Neural cell (in vitro differentiated cells): ENCODE results near the gene PNPLA2. TPM values are rescaled to one million over a fixed set of nuclear protein-coding genes. Genes with fewer than 3 reads are reported as not detected.

Experiments used
- H2AFZ ChIP-seq: fragments of 200-600, 300-800 bp; sonication (generic), shearing (Covaris generic); 2 replicates; pipeline ENCODE4 v1.6.0; 2014; ENCODE audit warnings: low read depth, mild to moderate bottlenecking, antibody characterized with exemption, low read length, moderate library complexity
- H3F3A ChIP-seq: fragments of 200-600 bp; shearing (Covaris generic); 2 replicates; pipeline ENCODE4 v1.6.1; 2016; ENCODE audit warnings: mild to moderate bottlenecking, moderate library complexity, mixed read lengths, antibody characterized with exemption, low read length; ENCODE audit not compliant: insufficient read depth, poor library complexity, severe bottlenecking
- H3K27ac ChIP-seq: fragments of 200-600, 300-800 bp; sonication (generic), shearing (Covaris generic); 2 replicates; pipeline ENCODE4 v1.5.1; 2014; ENCODE audit warnings: mild to moderate bottlenecking, low read length, moderate library complexity
- H3K27me3 ChIP-seq: fragments of 300-800, 200-600 bp; sonication (generic), shearing (Covaris generic); 2 replicates; pipeline ENCODE4 v1.6.0; 2014; ENCODE audit warnings: mild to moderate bottlenecking, low read depth, low read length, moderate library complexity; ENCODE audit not compliant: insufficient read depth
- H3K36me3 ChIP-seq: fragments of 300-800, 200-600 bp; sonication (generic), shearing (Covaris generic); 2 replicates; pipeline ENCODE4 v1.5.1; 2014; ENCODE audit warnings: mild to moderate bottlenecking, antibody characterized with exemption, low read length, moderate library complexity; ENCODE audit not compliant: insufficient read depth
- H3K4me2 ChIP-seq: fragments of 300-800, 200-600 bp; sonication (generic), shearing (Covaris generic); 2 replicates; pipeline ENCODE4 v1.6.0; 2014; ENCODE audit warnings: mild to moderate bottlenecking, low read length
- H3K4me3 ChIP-seq: fragments of 300-800, 200-600 bp; sonication (generic), shearing (Covaris generic); 2 replicates; pipeline ENCODE4 v1.5.1; 2014; ENCODE audit warnings: mild to moderate bottlenecking, low read length, moderate library complexity
- H3K79me2 ChIP-seq: fragments of 200-600 bp; shearing (Covaris generic); replicated peaks from 2 replicates; pipeline ENCODE4 v1.6.0; 2014; ENCODE audit warnings: mild to moderate bottlenecking, low read length, moderate library complexity; ENCODE audit not compliant: insufficient read depth
- H3K9ac ChIP-seq: fragments of 300-800, 200-600 bp; sonication (generic), shearing (Covaris generic); 2 replicates; pipeline ENCODE4 v1.6.1; 2016; ENCODE audit warnings: mild to moderate bottlenecking, low read length, mixed read lengths
- H3K9me2 ChIP-seq: fragments of 200-600 bp; shearing (Covaris generic); 2 replicates; pipeline ENCODE4 v1.6.1; 2016; ENCODE audit warnings: mild to moderate bottlenecking, low read length, mixed read lengths; ENCODE audit not compliant: insufficient read depth
- H3K9me3 ChIP-seq: fragments of 200-600, 300-800 bp; sonication (generic), shearing (Covaris generic); 2 replicates; pipeline ENCODE4 v1.6.1; 2016; ENCODE audit warnings: mild to moderate bottlenecking, mixed run types, low read length, moderate library complexity, mixed read lengths
- H4K20me1 ChIP-seq: fragments of 200-600 bp; shearing (Covaris generic); 2 replicates; pipeline ENCODE4 v1.6.1; 2016; ENCODE audit warnings: mild to moderate bottlenecking, mixed run types; ENCODE audit not compliant: insufficient read depth
- EP300 ChIP-seq: fragments of 450-650 bp; conservative IDR thresholded peaks from 2 replicates; pipeline ENCODE4 v1.6.1; 2014; ENCODE audit warnings: antibody characterized with exemption, mild to moderate bottlenecking, moderate library complexity; ENCODE audit not compliant: poor library complexity, severe bottlenecking
- EZH2 ChIP-seq: fragments of 200-600, 300-800 bp; shearing (Covaris generic), sonication (generic); IDR thresholded peaks from 2 replicates; pipeline ENCODE4 v1.6.1; 2014; ENCODE audit warnings: antibody characterized with exemption, low read length, borderline replicate concordance, mild to moderate bottlenecking; ENCODE audit not compliant: insufficient read depth, poor library complexity, severe bottlenecking
- MXI1 ChIP-seq: fragments of 450-650 bp; conservative IDR thresholded peaks from 2 replicates; pipeline ENCODE4 v1.6.1; 2014; ENCODE audit warnings: antibody characterized with exemption, mild to moderate bottlenecking; ENCODE audit not compliant: poor library complexity, severe bottlenecking
- POLR2AphosphoS5 ChIP-seq: IDR thresholded peaks from 2 replicates; pipeline ENCODE4 v1.6.1; 2012
- RAD21 ChIP-seq: fragments of 450-650 bp; conservative IDR thresholded peaks from 2 replicates; pipeline ENCODE4 v1.6.1; 2014; ENCODE audit warnings: antibody characterized with exemption, mild to moderate bottlenecking, moderate library complexity
- SMC3 ChIP-seq: fragments of 450-650 bp; conservative IDR thresholded peaks from 2 replicates; pipeline ENCODE4 v1.6.1; 2014; ENCODE audit warnings: antibody characterized with exemption, mild to moderate bottlenecking, moderate library complexity; ENCODE audit not compliant: poor library complexity
- TAF1 ChIP-seq: IDR thresholded peaks from 2 replicates; pipeline ENCODE4 v1.6.1; 2012; ENCODE audit warnings: low read depth
- polyA plus RNA-seq: library from polyadenylated mRNA; depleted of rRNA; stranded (reverse); fragments of >200 nt; gene quantifications from 2 replicates; pipeline ENCODE4 v1.2.3, GENCODE V29; 2014
- TF ChIP-seq, protein P1 (sequence below): IDR thresholded peaks from 2 replicates; pipeline ENCODE4 v1.6.1; 2012; ENCODE audit warnings: borderline replicate concordance
- TF ChIP-seq, protein P2 (sequence below): fragments of 450-650 bp; IDR thresholded peaks from 2 replicates; pipeline ENCODE4 v1.5.1; 2014; ENCODE audit warnings: antibody characterized with exemption, mild to moderate bottlenecking, moderate library complexity; ENCODE audit not compliant: poor library complexity, severe bottlenecking

PNPLA2 gene
- polyA plus RNA-seq, 1 donor from 2014 or later = 7.8 TPM

DNA sequence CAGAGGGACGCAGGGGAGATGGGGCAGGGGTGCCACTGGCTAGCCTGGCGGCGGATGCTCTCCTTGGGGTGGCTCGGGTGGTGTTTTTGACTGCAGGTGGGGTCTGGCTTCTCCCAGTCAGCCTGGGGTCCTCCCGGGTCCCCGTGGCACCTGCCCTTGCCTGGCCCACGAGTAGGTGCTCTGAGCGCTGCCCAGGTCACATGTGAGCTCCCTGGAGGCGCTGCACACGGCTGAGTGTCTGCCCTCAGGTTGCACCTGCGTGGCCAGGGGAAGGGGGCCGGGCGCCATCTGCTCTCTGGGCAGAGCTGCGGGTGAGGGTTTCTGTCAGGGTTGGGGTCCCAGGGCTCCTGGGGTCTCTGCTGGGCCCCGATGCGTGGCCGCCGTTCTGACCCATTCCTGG is 29.2 kb downstream of the PNPLA2 start:
- no peaks in the 10 kb centered on the region for H3K36me3 ChIP-seq
- H3K79me2 ChIP-seq = no peaks in the 10 kb centered on the region
- peaks cover 9% of the 10 kb centered on the region for H3K27me3 ChIP-seq
- H3K9me3 ChIP-seq = no peaks in the 10 kb centered on the region
- no peak overlapping the region for H2AFZ ChIP-seq
- no peaks in the 10 kb centered on the region for H3F3A ChIP-seq
- H4K20me1 ChIP-seq = no peaks in the 10 kb centered on the region
- H3K4me3 ChIP-seq = no peak overlapping the region
- H3K9ac ChIP-seq = no peak overlapping the region
- TF ChIP-seq, protein P1, sequence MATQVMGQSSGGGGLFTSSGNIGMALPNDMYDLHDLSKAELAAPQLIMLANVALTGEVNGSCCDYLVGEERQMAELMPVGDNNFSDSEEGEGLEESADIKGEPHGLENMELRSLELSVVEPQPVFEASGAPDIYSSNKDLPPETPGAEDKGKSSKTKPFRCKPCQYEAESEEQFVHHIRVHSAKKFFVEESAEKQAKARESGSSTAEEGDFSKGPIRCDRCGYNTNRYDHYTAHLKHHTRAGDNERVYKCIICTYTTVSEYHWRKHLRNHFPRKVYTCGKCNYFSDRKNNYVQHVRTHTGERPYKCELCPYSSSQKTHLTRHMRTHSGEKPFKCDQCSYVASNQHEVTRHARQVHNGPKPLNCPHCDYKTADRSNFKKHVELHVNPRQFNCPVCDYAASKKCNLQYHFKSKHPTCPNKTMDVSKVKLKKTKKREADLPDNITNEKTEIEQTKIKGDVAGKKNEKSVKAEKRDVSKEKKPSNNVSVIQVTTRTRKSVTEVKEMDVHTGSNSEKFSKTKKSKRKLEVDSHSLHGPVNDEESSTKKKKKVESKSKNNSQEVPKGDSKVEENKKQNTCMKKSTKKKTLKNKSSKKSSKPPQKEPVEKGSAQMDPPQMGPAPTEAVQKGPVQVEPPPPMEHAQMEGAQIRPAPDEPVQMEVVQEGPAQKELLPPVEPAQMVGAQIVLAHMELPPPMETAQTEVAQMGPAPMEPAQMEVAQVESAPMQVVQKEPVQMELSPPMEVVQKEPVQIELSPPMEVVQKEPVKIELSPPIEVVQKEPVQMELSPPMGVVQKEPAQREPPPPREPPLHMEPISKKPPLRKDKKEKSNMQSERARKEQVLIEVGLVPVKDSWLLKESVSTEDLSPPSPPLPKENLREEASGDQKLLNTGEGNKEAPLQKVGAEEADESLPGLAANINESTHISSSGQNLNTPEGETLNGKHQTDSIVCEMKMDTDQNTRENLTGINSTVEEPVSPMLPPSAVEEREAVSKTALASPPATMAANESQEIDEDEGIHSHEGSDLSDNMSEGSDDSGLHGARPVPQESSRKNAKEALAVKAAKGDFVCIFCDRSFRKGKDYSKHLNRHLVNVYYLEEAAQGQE = no peak
- TF ChIP-seq MXI1 (no peak), RAD21 (no peak), SMC3 (no peak), EZH2 (no peak), TAF1 (no peak), POLR2AphosphoS5 (no peak), EP300 (no peak)
- TF ChIP-seq, protein P2, sequence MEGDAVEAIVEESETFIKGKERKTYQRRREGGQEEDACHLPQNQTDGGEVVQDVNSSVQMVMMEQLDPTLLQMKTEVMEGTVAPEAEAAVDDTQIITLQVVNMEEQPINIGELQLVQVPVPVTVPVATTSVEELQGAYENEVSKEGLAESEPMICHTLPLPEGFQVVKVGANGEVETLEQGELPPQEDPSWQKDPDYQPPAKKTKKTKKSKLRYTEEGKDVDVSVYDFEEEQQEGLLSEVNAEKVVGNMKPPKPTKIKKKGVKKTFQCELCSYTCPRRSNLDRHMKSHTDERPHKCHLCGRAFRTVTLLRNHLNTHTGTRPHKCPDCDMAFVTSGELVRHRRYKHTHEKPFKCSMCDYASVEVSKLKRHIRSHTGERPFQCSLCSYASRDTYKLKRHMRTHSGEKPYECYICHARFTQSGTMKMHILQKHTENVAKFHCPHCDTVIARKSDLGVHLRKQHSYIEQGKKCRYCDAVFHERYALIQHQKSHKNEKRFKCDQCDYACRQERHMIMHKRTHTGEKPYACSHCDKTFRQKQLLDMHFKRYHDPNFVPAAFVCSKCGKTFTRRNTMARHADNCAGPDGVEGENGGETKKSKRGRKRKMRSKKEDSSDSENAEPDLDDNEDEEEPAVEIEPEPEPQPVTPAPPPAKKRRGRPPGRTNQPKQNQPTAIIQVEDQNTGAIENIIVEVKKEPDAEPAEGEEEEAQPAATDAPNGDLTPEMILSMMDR = no peak
- no peak overlapping the region for H3K27ac ChIP-seq
- H3K9me2 ChIP-seq = no peaks in the 10 kb centered on the region
- H3K4me2 ChIP-seq = no peak overlapping the region

DNA sequence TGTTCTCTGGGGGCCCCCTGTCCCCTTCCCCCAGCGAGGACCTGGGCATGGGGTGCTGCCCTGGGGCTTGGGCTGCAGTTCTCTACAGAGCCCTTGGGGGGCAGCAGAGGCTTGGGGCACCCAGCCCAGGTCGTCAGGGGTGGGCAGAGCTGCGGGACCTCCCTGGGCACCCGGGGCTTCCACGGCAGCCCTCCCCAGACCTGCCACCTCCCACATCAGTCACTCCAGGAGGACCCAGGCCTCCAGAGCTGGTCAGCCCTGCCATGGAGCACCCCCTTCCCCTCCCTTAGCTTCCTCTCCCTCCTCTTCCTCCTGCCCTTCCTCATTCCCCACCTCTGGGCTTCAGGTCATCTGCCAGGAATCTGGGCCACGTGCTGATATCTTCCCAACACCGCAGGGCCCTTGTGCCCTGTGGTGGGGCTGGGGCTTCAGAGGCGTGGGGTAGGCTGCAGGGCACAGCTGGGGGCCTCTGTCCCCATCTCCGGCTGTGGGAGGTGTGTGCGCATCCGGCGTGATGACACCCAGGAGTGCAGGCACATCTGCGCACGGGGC is 29.7 kb downstream of the PNPLA2 start:
- Histone ChIP-seq H3K79me2 (no peaks in the 10 kb centered on the region), H3F3A (no peaks in the 10 kb centered on the region), H3K4me3 (peak overlapping the region; percentile 73), H4K20me1 (no peaks in the 10 kb centered on the region), H3K36me3 (no peaks in the 10 kb centered on the region), H3K27me3 (peaks cover 8% of the 10 kb centered on the region), H3K4me2 (no peak overlapping the region), H3K27ac (no peak overlapping the region), H3K9me2 (no peaks in the 10 kb centered on the region), H2AFZ (no peak overlapping the region), H3K9ac (peak overlapping the region; percentile 63), H3K9me3 (no peaks in the 10 kb centered on the region)
- no peak for TF ChIP-seq POLR2AphosphoS5
- TF ChIP-seq RAD21 = peak; percentile 81
- TF ChIP-seq, protein P2 = peak; percentile 83
- peak; percentile 72 for TF ChIP-seq SMC3
- TF ChIP-seq, protein P1 = no peak
